GM19463 (cell line): ENCODE measurements around the gene MYMK.

Experiments used
- ATAC-seq: cut with Tn5 transposase; IDR thresholded peaks from one replicate; pipeline ENCODE4 v1.9.1; 2021; ENCODE audit warnings: mild to moderate bottlenecking, moderate library complexity; ENCODE audit not compliant: unreplicated experiment

Gene MYMK

DNA sequence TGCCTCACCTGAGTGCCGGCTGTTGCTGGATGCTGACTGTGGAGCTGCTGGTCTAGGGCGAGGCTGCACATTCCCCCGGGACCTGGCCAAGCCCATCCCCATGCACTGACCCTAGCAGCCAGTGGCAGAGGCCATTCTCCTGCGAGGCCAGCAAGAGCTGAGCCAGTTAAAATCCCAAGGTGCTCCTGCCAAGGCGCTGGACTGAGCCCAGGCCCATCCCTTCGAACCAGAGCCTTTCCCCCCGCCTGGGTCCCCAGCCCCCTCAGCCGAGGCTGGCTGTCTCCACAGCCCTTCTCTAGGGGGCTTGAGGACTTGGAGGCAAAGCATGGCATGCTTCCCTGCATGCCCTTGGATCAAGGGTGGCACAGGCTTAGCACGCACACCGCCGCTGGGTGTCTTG is 11.3 kb upstream of the MYMK start:
- no peak for ATAC-seq

DNA sequence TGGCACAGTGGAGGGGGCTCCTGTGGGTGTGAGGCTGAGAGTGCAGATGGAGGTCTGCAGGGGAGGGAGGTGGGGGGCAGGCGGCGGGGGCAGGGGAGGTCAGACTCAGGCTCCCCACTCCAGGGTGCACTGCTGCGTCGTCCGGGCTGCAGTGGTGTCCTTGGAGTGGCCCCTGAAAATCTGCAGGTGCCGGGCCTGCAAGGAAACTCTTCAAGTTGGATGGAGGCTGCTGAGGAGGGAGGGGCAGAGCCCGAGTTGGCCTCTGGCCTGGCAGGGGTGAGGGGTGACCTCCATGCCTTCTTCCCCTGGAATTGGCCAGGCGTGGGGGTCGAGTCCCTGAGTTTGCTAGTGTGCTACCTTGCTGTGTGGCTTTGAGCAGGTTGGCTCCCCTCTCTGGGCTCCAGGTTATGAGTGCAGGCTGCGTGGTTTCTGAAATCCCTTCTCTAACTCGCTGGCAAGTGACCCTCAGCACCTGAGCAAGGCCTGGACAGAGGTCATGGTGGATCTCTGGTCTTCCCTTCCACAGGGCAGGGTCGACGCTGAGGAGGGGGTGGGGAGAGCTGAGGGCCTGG is 10.6 kb upstream of the MYMK start:
- no peak for ATAC-seq

DNA sequence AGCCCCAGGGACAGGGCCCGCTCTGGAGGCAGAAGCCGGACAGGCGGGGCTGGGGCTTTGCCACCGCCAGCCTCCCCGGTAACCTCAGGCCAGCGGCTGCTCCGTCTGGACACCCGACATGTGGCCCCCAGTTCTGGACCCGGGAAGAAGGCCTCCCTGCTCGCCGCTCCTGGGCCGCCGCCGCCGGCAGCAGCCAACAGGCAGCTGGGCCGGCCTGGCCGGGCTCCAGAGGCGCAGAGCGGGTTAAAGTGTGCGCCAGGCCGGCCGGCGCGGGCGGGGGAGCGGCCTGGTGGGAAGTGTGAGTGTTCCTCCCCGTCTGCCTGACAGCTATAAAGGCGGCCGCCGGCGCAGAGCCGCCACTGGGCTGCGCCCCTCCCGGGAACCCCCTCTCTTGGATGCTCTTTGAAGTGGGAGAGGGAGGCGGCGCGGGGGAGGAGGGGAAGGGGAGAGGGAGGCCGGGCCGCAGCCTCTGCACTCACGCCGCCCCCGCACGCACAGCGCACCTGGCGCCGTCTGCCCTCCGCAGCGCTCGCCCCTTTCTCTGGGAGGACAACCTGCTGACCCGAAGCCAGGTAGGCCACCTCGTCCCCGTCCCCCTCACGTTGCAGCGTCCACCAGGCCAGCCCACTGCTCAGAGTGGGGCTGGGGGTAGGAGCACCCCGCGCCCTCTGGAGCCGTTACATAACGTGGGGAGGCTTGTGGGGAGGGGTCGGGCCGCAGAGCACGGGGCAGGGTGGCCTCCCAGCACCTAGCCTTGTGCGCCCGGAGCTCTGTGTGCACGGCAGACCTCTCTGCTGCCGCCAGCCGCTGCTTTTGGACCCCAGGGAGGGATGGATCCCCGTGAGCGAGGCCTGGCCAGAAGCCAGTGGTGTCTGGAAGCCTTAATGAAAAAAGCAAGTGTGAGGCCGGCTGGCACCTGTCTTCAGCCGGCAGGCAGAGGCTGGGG is 9.9 kb upstream of the MYMK start, which contains the start of gene ADAMTSL2:
TSS of gene ADAMTSL2 (plus strand) at position 359 of the 946 bp plus-strand sequence. CDS start 2,009 bp downstream, outside the sequence.
- no peak for ATAC-seq

DNA sequence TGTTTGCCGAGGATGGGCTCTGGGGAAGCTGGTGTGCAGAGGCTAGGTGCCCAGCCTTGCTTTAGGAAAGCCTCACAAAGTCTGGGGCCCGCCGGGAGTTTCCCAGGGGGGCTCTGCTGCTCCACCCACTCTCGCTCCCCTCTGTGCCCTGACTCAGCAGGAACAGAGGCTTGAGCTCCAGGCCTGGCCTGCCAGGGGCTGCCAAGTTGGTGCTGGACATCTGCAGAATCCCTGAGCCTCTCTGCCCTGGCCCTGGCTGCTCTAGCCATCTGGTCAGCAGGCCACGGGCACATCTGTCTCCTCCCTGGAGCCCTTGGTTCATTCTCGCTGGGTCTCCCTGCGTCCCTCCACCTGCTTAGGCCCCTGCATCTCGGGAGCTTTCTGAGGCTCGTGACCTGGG is 9.1 kb upstream of the MYMK start:
- ATAC-seq = no peak

DNA sequence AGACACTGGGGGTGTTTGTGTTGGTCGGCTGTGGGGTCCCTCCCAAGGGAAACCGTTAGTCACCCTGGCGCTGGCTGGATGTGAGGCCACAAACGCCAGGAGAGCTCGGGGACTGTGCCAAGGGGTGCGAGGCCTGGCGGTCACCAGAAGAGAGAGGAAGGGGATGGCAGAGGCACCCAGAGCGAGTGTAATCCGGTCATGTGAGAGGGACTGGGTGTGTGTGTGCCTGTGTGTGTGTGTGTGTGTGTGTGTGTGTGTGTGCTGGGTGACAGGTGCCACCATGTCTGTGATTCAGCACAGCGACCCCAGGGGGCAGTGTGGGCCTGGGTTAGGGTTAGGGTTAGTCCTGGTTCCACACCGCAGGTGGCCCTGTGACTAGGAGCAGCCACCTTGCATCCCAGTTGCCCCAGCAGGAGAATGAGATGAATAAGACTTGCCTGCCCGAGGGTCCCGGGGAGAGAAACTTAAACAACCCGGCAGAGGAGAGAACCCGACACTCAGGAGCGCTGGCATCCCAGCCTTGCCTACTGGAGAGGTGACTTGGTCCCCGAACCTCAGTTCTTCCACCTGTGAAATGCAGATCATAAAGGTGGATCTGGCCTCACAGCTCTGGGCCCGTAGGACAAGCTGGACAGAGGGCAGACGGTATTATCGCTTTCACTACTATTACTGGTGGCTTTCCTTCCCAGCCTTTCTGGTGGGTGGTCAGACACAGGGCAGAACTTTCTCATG is 8.3 kb upstream of the MYMK start:
- no peak for ATAC-seq

DNA sequence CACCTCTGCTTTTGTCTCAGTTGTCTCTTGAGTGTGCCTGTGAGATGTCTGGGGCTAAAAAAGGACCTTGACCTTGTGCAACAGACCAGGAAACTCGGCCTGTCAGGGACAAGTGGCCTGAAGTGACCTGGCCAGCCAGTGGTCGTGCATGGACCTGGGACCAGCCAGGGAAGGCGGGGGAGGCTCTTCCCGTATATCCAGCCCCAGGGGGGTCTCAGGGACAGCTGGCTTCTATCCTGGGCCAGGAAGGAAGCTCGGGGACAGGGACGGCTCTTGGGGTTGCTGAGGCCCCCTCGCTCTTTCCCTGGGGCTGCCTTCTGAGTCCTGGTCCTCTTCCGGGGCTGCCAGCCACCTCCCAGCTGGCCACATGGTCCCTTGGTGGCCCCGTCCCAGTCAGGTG is 6.5 kb upstream of the MYMK start:
- no peak for ATAC-seq

DNA sequence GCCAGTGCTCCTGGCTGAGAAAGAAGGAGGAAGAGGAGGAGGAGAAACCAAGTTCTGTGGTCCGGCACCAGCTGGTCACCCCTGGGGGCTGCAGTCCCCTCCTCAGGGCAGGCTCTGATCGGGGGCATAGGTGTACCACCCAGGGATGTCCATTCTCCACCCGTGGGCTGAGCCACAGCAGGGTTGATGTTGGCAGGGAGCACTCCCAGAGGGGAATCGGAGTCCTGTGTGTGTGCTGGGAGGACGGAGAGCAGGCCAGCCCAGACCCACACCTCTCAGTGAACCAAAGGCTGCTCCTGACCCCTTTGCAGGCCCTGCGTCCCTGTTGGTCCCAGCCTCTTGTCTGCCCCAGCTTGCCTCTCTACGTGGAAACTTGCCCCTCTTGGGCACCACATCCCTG is 5.1 kb upstream of the MYMK start:
- ATAC-seq = no peak

DNA sequence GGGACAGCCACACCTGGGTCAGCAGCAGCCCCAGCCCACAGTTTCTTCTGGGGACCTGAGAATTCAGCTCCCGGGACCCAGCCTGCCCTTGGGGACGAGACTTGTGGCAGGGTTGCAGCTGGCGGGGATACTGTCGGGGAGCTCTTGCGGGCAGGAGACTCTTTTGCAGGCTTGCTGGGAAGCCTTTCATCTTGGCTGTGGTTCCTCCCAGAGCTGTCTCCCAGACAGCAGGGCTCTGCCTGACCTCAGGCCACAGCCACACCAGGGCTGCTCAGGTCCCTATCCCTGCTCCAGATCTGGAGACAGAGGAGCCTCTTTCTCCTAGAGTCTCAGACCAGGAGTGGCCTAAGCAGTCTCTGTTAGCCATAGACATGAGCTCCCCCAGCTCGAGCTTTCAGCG is 4.7 kb upstream of the MYMK start:
- ATAC-seq = no peak

DNA sequence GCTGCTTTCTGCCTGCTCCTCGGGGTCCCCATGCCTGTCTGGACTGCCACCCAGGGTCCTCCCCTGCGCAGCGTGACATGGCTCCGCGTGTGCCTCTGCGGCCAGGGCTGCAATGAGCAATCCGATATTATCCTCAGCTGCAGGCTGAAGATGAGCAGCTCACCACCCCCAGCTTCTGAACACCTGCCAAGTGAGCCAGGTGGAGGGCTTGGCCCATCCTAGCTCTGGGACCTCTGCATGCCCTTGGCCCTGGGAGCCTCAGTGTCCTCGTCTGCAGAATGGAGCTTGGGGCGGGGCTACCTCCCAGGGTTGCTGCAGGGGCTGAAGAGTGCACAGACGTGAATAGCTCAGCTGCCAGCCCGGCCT is 4.1 kb upstream of the MYMK start:
- no peak for ATAC-seq

DNA sequence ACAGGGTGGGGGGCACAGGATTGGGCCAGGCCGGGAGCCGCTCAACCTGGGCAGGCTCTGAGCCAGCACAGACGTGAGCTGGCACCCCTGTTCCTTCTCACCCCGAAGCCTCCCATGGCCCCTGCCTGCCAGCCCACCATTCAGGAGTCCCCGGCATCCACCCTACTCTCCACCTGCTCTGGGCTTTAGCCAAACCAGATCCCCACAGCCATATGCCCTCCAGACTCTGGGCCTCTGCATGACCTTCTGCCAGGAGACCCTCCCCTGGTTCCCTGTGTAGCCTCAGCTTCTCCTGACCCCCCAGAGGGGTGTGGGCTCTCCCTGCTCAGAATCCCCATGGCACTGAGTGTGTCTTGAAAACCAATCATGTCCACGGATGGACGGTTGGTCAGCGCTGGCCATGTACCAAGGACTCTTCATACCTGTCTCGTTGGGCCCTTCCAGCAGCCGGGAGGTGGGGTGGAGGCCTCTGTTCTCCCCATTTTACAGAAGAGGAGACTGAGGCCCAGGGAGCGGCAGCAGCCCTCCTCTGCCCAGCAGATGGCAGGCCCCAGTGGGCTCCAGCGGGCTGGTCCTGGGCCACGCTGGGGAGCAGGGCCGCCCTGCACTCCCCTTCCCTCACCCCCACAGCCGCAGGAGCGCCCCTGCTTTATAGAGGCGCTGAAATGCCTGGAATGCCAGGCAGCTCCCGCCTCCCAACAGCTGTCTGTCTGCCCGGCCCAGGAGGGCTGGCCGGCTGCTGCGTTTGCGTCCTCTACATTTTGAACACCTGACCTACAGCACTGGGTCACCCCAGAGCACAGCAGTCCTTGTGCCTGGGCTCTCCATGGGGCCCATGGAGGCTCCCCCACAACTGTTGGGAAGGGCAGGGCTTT is 3.5 kb upstream of the MYMK start:
- no peak for ATAC-seq

DNA sequence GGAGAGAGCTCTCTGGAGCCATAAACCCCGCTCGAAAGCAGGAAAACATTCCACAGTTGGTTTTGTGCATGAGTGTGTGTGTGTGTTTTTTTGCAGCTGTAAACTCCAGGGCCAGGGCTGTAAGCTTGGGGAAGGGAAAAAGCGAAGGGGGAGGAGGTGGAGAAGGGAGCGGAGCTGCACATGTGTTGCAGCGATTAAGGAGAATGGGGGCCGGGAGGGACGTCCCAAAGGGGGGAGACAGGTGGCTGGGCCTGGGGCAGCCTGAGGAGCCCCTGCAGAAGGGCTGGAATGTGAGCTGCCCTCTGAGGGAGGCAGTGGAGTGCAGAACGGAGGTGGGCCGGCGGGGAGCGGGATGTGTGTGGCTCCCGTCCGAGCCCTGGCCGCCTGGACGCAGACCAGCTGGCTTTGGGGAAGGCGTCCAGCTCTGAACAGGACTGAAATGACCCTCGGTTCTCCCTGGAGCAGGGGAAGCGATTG is 2.7 kb upstream of the MYMK start:
- no peak for ATAC-seq

DNA sequence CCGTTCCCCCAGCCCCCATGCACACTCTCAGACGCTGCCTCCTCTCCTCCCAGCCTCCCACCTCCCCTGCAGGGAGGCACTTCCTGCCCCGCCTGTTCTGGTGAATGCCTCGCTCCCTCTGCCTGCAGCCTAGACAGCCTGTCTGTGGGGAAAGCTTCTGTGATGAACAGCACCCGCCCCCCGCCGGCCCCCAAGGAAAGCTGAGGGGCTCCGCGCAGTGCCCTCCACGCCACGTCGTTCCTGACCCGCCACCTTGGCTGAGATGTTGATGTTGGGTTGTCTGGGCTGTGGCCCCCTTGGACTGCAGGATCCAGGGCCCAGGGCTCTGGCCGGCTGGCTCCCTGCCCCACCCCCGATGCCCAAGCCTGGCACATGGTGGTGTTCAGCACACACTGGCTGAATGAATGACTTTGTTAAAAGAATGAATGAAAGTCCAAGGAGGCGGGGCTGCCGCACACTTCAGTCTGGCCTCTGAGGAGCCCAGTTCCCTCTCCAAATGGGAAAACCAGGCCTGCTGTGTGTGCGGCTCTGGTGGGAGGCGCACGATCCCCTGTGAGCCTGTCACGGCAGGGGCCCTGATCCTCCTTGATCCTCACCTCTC is 2.1 kb upstream of the MYMK start:
- no peak for ATAC-seq

DNA sequence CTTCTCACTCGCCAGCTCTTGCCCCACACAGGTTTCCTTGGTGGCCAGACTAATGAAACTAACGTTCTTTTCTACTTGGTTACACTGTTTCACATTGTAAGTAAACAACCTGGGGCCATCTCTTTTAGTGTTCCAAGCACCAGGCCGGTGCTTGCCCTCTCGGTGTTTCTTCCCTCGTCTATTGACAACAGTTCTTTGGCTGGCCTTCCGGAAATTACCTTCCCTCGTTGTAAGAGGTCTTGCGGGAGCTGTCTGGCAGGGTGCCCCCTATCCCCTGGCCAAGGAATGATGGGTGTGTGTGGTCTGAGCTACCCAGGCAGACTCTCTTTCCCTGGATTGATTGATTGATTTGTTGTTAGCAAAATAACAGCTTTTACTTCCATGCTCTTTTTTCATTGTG is 918 bp upstream of the MYMK start:
- ATAC-seq = no peak

DNA sequence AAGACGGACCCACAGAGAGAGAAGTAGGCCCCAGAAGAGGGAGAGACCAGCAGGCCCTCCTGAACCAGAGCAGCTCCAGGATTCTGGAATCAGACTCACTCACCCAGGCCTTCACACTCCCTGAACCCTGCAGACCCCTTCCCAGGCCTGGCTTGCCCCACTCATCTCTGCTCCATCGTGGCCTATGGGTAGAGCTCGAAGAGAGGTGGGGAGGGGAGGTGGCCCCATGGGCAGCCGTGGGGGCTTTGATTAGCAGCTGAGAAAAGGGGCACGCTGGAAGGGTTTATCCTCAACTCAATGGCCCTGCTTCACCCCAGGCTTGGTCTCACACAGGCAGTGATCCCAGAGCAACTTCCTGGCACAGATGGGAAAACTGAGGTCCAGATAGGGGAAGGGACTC is 613 bp downstream of the MYMK start:
- no peak for ATAC-seq

DNA sequence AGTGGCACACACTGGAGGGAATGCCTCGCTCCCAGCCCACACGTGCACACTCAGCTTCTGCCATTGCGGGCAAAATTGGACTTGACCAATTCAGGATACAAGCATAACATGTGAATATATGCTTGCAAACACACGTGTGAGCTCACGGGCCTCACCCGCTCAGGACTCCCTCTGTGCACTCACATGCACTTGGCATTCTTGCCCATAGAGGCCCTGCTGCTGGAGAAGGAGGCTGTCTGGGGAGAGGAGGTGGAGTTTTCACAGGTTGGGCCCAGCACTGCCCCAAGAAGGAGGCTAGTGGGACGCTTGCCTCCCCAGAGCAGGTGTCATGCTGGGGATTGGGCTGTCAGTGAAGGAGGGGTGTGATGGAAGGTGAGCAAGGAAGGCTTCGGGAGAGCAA is 1.7 kb downstream of the MYMK start:
- no peak for ATAC-seq

DNA sequence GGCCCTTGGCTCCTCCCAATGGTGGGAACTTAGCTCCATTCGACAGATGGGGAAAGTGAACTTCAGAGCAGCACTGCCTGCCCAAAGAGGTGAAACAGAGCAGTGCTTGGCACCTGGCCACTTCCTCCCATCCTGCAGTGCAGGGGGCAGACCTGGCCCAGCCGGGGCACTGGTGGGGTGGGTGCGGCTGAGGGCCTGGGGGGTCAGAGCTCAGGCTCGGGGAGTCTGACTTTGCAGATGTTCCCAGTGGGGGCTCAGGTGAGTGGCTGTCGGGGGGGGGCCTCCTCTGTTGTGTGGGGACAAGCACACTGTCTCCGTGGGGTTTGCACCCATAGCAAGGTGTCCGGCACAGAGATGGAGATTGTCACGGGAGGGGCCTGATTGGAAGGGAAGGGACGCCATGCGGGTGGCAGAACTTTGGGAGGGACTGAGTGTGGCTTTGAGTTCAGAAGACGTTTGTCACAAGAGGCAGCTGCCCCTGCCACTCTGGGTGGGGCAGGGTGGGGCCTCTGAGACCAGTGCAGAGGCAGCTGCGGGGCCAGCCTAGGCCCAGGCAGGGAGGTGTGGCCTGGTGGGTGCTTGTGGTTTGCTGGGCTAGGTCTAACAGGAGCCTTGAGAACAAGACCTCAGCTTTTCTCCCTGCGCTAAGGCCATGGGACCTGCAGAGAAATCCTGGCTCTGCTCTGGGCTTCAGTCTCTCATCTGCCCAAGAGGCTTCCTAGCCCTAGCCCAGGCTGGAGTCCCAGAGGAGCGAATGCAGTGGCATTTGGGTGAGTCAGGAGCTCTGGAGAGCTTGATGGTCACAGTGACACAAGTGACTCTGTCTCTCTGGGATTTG is 2.5 kb downstream of the MYMK start:
- no peak for ATAC-seq

DNA sequence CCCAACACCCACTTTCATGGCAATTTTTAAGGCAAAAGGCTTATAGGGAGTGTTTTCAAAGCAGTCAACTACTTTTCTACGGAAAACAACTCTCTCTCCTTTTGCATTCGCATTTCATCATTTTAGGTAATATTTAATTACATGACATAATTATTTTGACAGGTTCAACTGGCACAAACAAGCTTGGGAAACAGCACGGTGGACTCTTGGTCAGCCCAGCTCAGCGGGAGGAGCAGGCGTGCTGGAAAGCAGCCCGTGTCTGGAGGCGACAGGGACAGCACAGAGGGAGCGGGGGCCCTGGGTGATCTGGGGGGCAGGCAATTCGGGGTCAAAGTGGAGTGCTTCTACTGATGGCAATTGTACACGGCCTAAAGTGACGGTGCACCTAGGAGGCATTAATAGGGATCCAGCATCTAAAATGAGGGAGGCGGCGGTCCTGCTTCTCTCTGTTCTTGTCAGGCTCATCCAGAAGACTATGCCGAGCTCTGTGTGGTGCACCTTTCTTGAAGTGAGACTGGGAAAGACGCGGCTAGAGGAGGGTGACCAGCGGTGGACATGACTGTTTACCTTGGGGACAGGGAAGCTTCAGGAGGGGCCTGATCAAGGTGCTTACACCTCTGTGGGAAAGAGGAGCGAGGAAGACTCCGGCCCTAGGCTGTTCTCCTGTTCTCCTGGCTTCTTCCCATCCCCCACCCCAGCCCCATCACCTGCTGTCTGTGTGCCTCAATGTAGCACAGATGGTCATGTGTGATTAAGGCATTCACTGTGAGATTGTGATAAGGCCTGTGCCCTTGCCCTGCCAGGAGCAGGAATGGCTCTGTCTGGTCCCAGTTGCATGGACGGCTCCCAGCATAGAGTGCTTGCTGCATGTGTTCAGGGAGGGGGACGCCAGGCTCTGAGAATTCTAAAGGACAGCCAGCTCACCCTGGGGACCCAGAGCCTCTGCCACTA is 3.4 kb downstream of the MYMK start:
- ATAC-seq = no peak

DNA sequence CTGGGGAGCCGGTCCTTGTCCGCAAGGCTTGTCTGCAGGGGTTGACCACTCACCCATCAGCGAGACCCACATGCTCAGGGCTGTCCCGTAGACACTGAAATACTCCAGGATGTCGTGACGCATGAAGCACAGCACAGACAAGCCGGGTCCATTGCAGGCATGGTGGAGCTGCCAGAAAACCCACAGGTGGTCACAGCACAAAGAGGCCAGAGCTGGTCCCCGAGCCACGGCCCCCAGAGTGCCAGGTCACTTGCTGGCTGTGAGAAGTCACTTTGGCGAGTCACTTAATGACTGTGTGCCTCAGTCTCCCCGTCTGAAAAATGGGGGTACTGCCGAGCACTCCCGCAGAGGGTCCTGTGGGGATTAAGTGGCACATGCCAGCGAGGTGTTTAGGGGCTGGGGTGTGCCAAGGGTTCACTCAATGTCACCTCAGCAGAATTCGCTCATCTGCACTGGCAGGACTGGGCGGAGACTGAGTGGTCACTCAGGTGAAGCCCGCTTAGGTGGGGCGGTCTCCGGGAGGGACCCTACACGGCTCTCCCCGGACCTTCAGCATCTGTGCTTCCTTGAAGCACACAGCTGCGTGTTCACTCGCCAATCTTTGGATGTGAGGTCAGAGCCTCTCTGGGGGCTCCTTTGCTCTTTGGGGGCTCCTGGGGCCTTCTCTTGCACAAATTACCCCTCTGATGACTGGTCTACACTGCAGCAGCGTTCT is 4.5 kb downstream of the MYMK start:
- ATAC-seq = no peak
